DMS 273 (cell line): Measurements from ENCODE around the gene SLC25A29.
"Not testable (repeated sequence)": the region's sequence is repeated elsewhere in the genome, so short reads cannot be mapped to it uniquely, and the experiment has no call there.

Experiments
- DNase-seq: peaks from one replicate; lab custom pipeline; 2025; ENCODE audit not compliant: unreplicated experiment; lab: John Stamatoyannopoulos, UW

SLC25A29 gene

DNA sequence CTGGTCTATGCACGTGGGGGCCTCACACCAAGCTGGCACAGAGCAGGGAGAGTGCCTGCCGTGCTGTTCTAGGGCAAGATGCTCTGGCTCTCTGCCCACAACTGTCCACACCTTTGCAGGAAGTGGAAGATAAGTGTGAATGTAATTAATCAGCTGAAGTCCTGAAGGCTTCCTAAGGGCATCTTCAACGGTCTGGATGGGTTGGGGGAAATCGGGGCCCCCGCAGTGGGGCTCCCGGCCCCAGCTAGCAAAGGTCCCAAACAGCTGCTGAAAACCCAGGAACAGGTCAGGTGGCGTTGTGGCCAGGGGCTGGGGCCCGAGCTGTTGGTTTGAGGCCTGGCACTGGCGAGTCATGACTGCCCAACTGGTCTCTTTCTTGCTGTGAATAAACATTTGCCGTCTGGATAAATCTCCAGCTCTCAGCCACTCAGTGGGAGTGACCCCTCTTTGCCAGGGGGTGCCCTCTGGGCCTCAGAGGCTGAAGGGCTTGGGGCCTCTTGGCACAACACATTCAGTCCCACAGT, 6.7 kb upstream of the SLC25A29 start:
- DNase-seq, result no peak

DNA sequence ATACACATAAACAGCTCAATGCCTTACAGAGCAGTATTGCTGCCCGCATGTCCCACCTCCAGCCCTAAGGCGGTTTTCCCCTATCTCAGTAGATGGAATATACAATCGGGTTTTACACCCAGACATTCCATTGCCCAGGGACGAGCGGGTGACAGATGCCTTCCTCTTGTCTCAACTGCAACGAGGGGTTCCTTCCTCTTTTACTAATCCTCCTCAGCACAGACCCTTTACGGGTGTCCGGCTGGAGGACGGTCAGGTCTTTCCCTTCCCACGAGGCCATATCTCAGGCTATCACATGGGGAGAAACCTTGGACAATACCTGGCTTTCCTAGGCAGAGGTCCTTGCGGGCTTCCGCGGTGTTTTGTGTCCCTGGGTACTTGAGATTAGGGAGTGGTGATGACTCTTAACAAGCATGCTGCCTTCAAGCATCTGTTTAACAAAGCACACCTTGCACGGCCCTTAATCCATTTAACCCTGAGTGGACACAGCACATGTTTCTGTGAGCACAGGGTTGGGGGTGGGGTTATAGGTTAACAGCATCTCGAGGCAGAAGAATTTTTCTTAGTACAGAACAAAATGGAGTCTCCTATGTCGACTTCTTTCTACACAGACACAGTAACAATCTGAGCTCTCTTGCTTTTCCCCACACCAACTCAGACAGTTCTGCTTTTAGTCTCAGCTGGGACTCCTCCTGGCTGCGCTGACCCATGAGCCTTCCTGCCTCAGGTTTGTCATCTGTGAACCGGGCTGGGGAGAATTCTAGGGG, 6.0 kb upstream of the SLC25A29 start:
- DNase-seq, result not testable (repeated sequence)

DNA sequence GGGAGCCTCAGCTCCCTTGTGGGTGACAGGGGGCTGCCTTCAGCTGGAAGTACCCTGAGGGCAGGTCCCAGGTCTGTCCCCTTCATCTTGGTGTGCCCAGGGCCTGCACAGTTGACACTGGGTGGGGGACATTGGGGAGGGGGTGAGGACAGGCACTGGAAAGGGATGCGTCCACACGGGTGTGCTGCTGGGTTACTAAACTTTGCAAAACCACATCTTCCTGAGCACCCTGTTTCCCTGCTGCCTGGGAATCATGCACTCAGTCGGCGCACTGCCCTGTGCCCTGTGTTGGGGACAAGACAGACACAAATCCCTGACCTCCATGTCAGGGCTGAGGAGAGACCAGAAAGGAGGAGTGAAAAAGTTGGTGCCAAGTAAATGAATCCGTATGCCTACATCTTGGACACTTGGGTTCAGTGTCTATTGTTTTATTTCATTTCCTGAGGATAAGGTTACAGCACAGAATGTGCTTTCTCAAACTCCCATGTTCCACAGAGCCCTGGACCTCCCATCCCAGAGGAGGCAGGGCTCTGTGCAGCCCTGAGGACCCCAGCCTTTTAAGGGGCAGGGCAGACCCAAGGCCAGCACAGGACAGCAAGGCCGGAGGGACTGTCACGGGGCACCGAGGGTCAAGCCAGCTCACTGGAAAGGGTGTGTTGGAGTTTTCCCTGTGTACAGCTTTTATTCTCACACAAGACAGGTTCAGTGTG, 2.9 kb upstream of the SLC25A29 start:
- DNase-seq, result no peak

DNA sequence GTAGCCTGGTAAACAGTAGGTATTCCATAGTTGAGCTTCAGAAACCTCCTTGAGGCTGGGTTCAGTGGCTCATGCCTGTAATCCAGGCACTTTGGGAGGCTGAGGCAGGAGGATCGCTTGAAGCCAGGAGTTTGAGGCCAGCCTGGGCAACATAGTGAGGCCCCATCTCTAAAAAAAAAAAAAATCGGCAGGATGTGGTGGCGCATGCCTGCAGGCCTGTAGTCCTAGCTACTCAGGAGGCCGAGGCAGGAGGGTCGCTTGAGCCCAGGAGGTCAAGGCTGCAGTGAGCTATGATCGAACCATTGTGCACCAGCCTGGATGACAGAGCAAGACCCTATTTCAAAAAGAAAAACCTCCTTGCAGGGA, 2.2 kb upstream of the SLC25A29 start:
- not testable (repeated sequence) for DNase-seq

DNA sequence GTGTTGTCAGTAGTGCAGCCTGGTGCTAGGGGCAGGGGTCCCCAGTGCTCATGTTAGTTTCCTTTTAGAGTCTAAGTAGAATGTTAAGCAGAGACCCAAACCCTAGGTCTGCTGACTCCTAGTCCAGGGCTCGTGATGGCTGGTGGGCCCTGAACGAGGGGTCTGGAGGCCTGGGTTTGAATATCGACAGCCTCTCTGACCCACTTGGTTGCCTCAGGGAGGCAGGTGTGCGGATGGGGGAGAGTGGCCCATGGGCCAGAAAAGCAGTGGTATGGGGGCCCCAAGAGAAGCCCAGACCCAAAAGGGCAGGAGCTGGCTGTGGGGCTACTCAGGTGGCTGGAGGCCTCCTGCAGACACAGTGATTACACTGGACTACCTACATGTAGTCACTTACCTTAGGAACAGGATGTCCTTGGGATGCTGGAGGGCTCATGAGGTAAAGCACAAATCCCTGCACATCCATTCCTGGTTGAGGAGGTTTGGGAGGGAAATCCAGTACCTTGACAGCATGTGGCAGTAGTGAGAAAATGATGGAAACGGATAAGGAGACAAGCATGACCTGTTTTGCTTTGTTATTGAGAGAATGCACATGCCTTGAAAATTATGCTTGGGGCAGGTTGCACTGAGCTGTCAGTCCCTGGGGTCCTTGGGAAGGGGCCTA, 1.7 kb upstream of the SLC25A29 start:
- DNase-seq, result peak; percentile 32

DNA sequence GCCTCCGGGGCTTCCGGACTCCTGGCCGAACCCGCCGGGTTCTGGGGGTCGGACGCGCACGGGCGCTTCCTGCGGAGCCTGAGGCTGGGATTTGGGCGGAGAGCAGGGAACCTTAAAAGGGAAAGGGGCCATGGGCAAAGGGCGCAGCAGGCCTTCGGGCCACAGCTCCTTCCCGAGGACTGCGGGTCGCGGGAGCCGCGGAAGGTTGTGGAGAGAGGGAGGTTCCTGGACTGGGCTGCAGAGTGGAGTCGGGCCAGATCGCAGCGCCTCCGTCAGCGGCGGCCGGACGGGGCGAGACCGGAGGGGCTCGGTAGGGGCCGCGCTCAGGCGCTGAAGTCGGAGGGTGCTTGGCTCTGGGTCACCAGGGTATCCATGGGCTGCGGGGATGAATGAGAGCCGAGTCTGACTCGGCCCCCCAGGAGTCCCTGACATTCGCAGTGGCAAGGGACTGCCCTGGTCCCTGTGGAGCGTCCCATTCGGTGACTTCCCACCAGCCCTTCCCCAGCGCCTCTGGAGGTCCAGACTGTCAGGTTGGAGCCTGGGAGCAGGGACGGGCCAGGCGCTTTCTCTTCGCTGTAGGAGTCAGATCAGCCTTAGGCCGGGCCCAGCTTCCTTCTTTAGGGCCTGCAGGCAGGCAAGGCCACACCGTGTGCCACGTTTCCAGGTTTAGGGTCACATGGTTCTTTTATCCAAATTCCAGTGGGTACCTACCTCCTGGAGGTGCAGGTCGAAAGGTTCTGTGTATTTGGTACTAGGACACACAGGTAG, 938 bp upstream of the SLC25A29 start:
- DNase-seq, result no peak

DNA sequence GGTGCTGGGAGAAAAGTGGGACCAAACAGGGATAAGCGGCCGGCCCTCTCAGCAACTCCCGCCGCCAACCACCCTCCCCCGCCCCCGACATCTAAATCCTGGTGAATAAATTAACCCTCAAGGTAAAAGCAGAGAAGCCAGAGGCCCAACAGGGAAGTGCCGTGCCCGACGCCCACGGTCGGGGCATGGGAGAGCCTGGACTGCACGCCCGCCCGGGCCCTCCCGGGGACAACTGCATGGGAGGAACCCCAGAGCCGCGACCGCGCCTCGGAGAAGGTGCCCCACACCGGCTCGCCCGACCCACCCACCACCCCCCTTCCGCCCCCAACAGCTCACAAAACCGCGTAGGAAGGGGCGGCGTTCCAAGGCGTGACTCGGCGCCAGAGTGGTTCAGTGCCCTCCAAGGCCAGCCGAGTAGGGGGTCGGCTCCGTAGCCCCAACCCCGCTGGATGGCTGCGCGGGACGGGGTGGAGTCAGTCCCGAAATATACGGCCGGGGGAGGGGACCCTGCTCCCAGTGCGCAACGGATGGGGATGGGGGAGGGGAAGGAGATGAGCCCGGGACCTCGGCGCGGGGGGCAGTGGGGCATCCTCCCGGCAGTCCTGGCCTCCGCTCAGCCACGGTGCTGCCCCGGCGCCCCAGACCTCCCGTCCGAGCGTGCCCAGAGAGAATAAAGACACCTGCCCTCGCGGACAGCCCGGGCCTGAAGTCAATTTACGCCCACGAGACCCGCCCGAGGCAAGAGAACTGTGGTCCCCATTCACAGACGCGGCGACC, 732 bp downstream of the SLC25A29 start:
- peak; percentile 67 for DNase-seq

DNA sequence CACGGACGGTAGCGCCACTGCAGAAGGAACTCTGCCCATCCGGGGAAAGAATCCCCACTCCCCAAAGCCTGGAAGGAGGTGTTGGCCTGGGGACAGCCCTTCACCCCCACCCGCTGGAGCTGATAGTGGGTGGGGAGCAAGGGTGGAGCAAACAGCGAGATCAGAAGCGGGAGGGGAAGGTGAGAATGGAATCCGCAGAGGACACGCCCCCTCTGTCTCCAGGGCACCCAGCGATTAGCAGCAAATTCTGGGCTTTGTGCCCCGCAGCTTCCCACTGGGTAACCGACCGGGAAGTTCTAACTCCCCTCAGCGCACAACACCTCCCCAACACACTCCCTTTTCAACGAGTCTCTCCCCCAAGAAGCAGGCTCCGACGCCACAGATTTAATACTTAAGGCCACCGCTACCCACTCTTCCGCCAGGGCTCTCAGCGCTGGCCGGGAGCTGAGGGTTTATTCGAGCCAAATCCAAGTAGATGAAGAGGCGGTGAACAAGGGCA, 1.4 kb downstream of the SLC25A29 start:
- peak; percentile 82 for DNase-seq

DNA sequence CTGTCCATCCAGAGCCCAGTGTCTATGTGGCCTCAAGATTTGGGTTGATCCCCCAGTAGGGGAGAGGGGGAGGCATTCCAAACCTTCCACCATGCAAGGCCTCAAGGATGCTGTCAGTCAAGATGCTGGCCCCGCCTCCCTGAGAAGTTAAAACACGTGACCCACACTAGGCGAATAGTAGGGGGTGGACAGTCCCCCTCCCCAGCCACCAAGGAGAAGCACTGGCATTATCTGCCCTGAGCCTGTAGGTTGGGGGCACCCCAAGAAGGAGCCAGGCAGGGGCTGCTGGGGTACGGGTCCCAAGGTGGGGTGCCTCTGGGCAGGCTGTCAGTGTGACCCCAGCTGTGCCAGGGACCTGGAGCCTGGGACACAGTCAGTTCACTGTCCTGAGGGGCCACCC, 2.3 kb downstream of the SLC25A29 start:
- DNase-seq, result peak; percentile 33

DNA sequence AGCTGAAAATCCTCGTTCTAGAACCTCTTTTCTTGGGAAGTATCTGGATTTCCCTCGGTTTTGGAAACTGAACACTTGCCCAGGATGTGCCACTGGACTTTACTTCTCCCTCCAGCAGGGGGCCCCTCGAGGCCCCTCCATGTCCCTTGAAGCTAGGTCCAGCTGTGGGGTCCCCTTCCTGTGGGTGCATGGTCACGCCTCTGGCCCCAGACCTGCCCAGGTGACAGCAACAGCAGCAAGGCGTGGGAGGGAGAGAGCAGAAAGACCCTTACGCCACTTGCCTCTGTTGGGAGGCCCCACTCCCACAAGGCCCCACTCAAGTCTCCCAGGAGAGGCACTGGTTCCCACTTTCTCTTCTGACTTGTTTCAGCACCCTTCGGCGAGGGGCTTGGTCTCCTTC, 3.1 kb downstream of the SLC25A29 start:
- peak; percentile 61 for DNase-seq

DNA sequence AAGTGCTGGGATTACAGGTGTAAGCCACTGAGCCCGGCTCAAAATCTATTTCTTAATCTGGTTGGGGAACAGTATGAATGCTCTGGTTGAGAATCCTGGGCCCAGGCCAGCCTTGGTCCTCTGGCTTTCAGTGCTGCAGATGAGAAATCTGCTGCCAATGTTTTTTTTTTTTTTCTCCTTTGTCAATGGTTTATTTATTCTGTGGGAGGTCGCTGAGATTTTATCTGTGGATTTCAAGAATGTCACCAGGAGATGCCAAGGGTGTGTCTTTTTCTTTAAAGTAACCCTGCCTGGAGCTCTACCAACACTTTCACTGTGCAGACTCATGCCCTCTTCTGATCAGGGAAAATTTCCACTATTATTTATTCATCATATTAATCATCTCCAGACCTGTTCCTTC, 3.6 kb downstream of the SLC25A29 start:
- DNase-seq, result no peak

DNA sequence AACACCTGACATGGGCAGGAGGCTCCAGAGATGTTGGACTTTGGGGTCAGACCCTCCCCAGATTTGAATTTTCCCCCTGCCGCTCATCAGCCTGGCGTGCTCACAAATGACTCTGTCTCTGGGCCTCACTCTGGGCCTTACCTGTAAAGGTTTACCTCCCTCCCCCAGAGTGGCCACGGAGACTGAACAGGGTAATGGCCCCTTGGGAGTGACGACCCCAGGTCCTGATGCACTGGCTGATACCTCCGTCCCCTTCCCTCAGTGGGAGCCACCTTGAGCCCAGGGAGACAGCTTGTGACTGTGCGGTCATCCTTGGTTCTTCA, 7.0 kb downstream of the SLC25A29 start:
- no peak for DNase-seq

DNA sequence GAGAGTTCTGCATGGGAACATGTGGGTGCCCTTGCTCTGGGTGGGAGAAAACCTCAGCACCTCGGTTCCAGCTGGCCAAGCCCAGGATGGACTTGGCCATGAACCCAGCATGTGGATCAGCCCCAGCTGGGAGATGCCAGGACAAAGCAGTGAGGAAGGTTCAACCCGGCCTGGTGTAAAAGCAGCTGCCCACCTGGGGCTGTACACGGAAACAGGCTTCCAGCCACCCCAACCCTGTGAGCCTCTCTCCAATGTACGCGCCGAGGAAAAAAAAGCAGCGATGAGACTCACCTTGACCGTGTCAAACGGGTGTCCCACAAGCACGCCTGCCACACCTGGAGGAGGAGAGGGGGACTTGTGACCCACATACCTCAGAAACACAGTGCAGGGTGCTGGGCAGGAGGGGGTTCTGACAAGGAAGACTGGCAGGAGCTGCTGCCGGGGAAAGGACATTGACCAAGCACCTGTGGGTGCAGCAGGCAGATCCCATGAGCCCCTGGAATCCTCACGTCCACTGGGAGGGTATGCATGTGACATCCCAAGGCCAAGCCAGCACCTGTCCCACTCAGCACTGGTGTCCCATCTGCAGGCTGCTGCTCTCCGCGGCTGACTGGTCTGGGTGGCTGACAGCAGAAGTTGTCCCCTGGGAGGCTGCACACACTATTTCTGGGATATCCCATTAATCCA, 7.5 kb downstream of the SLC25A29 start:
- DNase-seq, result no peak

DNA sequence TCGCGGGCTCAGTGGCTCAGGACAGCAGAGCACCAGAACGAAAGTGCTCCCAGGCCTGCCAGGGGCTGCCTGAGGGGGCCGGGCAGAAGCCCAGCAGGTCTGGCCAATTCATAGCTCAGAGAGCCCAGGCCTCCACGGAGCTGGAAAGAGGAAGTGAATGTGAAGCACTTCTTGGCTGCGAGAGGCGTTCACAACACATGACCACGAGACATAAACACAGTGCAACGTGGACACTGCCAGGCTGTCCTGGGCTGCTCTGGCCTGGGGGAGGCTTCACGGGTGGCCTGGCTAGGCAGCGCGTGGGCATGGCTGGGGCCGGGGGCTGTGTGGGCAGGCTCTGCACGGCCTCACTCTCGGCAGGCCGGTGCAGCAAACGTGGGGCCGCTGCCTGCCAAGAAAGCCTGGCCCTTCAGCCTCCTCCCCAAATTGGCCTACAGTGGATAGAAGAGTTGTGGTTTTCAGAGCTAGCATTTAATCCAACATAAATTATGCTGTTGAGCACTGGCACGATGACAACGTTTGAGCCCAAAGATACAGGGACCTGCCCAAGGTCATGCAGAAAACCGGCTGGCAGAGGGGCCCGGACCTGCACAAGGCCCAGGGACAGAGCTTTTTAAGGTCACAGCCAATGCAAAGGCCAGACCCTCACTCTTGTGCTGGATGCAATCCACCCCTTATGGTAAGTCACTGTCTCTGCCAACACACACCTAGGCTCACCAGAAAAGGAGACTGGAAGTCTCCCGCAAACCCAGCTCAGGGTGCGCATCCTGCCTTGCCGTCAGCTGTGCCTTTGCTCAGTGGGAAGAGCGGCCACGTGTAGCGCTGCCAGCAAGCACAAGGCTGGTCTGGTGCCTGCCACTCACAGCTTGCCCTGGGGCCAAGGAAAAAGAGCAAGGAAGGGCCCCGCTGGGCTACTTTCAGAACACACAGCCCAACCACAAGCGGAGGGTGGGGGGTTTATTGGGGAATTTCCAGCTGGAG, 8.6 kb downstream of the SLC25A29 start:
- no peak for DNase-seq

DNA sequence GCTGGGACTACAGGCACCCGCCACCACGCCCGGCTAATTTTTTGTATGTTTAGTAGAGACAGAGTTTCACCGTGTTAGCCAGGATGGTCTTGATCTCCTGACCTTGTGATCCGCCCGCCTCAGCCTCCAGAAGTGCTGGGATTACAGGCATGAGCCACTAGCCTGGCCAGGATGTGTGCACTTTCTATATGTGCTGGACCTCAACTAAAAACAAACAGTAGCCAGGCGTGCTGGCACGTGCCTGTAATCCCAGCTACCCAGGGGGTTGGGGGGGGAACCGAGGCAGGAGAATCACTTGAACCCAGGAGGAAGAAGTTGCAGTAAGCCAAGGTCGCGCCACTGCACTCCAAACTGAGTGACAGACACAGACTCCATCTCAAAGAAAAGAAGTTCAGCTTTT, 9.5 kb downstream of the SLC25A29 start:
- DNase-seq, result not testable (repeated sequence)

DNA sequence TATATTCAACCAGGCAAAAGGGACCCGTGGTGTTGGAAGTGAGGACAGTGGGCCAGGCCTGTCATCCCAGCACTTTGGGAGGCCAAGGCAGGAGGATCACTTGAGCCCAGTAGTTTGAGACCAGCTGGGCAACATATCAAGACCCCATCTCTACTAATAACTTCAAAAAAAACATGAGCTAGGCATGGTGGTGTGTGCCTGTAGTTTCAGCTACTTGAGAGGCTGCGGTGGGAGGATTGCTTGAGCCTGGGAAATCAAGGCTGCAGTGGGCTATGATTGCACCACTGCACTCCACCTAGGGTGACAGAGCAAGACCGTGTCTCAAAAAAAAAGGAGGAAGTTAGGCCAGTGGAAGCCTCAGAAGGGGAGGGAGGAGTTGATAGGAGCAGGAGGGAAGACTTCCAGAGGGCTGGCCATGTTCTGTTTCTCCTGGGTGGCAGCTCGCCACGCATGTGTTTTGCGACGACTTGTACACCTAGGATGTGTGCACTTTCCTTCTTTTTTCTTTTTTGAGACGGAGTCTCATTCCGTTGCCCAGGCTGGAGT, 10.1 kb downstream of the SLC25A29 start:
- DNase-seq, result no peak

DNA sequence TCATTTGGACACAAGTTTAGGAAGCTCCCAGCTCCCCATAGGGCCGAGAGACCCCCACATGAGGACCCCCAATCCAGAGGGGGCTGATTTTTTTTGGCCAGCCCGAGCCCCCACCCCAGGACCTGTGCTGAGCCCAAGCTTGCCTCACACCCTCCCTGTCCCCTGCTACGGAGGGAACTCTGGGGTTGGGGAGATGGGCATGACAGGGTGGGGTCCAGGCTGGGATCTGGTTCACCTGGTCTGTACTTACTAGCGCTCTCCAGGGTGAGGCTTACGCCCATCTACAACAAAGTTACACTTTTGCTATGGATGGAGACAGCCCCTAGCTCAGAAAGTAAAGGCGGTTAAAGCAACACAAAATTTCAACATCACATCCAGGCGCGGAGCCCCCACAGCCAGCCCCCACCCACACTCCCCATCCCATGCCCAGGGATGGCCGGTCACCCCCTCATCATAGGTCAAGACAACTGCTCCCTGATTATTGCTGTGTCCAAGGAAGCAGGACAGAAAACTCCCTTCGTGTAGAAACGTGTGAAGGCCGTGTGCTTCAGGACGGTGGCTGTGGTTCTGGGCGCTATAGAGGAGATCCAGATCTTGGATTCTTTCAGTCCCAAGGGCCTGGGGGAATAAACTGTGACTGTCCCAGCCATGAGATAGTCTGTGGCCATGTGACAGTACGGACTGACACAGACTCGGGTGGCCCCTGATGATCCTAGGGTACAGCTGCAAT, 10.7 kb downstream of the SLC25A29 start:
- no peak for DNase-seq

DNA sequence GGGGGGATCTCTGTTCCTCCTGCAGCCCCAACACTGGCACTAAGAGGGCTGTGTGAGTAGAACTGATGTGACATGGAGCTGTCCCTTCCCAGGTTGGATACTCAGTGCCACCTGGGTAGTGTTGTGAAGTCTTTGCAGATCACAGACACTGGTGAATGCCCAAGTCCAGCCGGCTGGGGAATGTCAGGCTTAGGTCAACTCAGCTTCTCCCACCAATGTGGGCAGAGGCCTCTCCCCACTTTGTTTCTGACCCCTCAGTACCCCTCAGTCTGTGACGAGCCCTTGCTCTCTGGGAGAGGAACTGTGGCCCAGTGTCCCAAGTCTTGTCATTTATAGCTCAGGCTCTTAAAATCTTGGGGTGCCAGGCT, 11.3 kb downstream of the SLC25A29 start:
- DNase-seq, result no peak
